HepG2 (cell line): ENCODE measurements around the gene UBAC1.

Experiments used
- ATM ChIP-seq: fragments of 450-650 bp; IDR thresholded peaks from 2 replicates; pipeline ENCODE4 v1.7.1; 2017; ENCODE audit warnings: mild to moderate bottlenecking, borderline replicate concordance
- BCLAF1 ChIP-seq: fragments of 450-650 bp; IDR thresholded peaks from 2 replicates; pipeline ENCODE4 v1.6.1; 2017; ENCODE audit warnings: mild to moderate bottlenecking
- CTCF ChIP-seq: sonication (generic); formaldehyde crosslinking; IDR thresholded peaks from 2 replicates; pipeline ENCODE4 v1.5.0; 2020; ENCODE audit warnings: mild to moderate bottlenecking, missing genetic modification reagents, moderate library complexity
- HOMEZ ChIP-seq: IDR thresholded peaks from 2 replicates; pipeline ENCODE4 v1.6.1; 2016; ENCODE audit warnings: low read depth
- JUN ChIP-seq: sonication (generic); formaldehyde crosslinking; IDR thresholded peaks from 2 replicates; pipeline ENCODE4 v1.4.0; 2020; ENCODE audit warnings: mild to moderate bottlenecking, missing genetic modification reagents
- KDM2A ChIP-seq: sonication (generic); formaldehyde crosslinking; IDR thresholded peaks from 2 replicates; pipeline ENCODE4 v1.4.0; 2020; ENCODE audit warnings: low read depth, missing genetic modification reagents, borderline replicate concordance
- MLX ChIP-seq: IDR thresholded peaks from 2 replicates; pipeline ENCODE4 v1.6.1; 2016
- ZFX ChIP-seq: sonication (generic); formaldehyde crosslinking; IDR thresholded peaks from 2 replicates; pipeline ENCODE4 v1.4.0; 2020; ENCODE audit warnings: mild to moderate bottlenecking, low read depth, missing genetic modification reagents, moderate library complexity

GRCh38 chr9:135893104-135893503 lies 68.1 kb downstream of the UBAC1 start:
- TF ChIP-seq ZFX (CRISPR knock-in tag) (no peak), CTCF (CRISPR knock-in tag) (no peak), KDM2A (CRISPR knock-in tag) (no peak), BCLAF1 (no peak), JUN (CRISPR knock-in tag) (no peak), MLX (CRISPR knock-in tag) (no peak), ATM (no peak), HOMEZ (no peak)
